ENCODE results near the gene NFAM1.

DNA sequence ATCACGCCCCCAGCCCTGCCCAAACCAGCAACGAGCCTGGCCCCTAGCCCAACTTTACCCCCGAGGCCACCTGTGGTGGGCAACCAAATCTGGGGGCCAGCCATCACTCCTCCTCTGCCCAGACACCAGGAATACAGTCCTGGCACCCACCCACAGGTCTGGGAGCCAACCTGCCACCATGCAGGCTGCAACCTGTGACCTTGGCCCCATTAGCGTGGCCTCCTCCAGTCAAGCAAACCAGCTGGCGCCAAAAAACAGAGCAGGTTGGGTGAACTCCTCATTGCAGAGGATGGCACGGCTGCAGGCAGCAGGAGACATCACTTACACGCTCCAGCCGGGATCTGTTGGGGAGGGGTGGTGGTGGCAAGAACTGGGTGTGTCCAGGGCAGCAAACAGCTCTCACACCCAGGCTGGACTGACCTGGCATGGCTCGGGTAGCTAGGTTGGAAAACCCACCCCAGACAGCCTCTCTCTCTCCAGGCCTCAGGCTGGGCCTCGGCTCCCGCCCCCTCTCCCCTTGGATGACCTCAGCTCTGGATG is 96.3 kb downstream of the NFAM1 start:
- TF ChIP-seq, protein P1, sequence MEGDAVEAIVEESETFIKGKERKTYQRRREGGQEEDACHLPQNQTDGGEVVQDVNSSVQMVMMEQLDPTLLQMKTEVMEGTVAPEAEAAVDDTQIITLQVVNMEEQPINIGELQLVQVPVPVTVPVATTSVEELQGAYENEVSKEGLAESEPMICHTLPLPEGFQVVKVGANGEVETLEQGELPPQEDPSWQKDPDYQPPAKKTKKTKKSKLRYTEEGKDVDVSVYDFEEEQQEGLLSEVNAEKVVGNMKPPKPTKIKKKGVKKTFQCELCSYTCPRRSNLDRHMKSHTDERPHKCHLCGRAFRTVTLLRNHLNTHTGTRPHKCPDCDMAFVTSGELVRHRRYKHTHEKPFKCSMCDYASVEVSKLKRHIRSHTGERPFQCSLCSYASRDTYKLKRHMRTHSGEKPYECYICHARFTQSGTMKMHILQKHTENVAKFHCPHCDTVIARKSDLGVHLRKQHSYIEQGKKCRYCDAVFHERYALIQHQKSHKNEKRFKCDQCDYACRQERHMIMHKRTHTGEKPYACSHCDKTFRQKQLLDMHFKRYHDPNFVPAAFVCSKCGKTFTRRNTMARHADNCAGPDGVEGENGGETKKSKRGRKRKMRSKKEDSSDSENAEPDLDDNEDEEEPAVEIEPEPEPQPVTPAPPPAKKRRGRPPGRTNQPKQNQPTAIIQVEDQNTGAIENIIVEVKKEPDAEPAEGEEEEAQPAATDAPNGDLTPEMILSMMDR (tag by site-specific recombination; IDR thresholded peaks at IDR 0.05) = no peak
- TF ChIP-seq ZBTB7A (tag by site-specific recombination; IDR thresholded peaks at IDR 0.05; ENCODE audit: low read depth) (no peak), SCRT2 (tag by site-specific recombination; IDR thresholded peaks at IDR 0.05) (no peak), BCL11A (tag by site-specific recombination; IDR thresholded peaks at IDR 0.05; ENCODE audit: low read depth) (no peak), ZNF560 (tag by site-specific recombination; IDR thresholded peaks at IDR 0.05; ENCODE audit: borderline replicate concordance) (no peak), ZNF394 (tag by site-specific recombination; IDR thresholded peaks at IDR 0.05; ENCODE audit: borderline replicate concordance) (no peak)
- TF ChIP-seq, protein P2, sequence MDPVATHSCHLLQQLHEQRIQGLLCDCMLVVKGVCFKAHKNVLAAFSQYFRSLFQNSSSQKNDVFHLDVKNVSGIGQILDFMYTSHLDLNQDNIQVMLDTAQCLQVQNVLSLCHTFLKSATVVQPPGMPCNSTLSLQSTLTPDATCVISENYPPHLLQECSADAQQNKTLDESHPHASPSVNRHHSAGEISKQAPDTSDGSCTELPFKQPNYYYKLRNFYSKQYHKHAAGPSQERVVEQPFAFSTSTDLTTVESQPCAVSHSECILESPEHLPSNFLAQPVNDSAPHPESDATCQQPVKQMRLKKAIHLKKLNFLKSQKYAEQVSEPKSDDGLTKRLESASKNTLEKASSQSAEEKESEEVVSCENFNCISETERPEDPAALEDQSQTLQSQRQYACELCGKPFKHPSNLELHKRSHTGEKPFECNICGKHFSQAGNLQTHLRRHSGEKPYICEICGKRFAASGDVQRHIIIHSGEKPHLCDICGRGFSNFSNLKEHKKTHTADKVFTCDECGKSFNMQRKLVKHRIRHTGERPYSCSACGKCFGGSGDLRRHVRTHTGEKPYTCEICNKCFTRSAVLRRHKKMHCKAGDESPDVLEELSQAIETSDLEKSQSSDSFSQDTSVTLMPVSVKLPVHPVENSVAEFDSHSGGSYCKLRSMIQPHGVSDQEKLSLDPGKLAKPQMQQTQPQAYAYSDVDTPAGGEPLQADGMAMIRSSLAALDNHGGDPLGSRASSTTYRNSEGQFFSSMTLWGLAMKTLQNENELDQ (tag by site-specific recombination; IDR thresholded peaks at IDR 0.05; ENCODE audit: low read depth) = no peak
- TF ChIP-seq, protein P3, sequence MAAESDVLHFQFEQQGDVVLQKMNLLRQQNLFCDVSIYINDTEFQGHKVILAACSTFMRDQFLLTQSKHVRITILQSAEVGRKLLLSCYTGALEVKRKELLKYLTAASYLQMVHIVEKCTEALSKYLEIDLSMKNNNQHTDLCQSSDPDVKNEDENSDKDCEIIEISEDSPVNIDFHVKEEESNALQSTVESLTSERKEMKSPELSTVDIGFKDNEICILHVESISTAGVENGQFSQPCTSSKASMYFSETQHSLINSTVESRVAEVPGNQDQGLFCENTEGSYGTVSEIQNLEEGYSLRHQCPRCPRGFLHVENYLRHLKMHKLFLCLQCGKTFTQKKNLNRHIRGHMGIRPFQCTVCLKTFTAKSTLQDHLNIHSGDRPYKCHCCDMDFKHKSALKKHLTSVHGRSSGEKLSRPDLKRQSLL (tag by site-specific recombination; IDR thresholded peaks at IDR 0.05) = no peak

All from HEK293 (cell line).